HG03521 (cell line): ENCODE results near the gene ARHGAP20.
A peak's percentile ranks its signal among the peaks of the same experiment; 100 is the strongest.

Source experiments
- ATAC-seq: cut with Tn5 transposase; IDR thresholded peaks from one replicate; pipeline ENCODE4 v1.9.1; 2021; ENCODE audit warnings: mild to moderate bottlenecking, moderate library complexity; ENCODE audit not compliant: unreplicated experiment

ARHGAP20 gene

GRCh38 chr11:110720431-110721275, 8.4 kb upstream of the ARHGAP20 start:
- ATAC-seq = no peak

- no peak for ATAC-seq
Observed at GRCh38 chr11:110716361-110716760, 4.1 kb upstream of the ARHGAP20 start.

- no peak for ATAC-seq
Observed at GRCh38 chr11:110715541-110715940, 3.3 kb upstream of the ARHGAP20 start.

- no peak for ATAC-seq
Observed at GRCh38 chr11:110713449-110713776, 1.2 kb upstream of the ARHGAP20 start.

GRCh38 chr11:110712659-110713448, 617 bp upstream of the ARHGAP20 start:
- ATAC-seq = peak; percentile 12

GRCh38 chr11:110711448-110711775, 825 bp downstream of the ARHGAP20 start:
- no peak for ATAC-seq

- no peak for ATAC-seq
Observed at GRCh38 chr11:110710628-110711381, 1.4 kb downstream of the ARHGAP20 start.

- ATAC-seq = no peak
Observed at GRCh38 chr11:110704210-110704864, 7.9 kb downstream of the ARHGAP20 start.

- no peak for ATAC-seq
Observed at GRCh38 chr11:110691926-110692325, 20.3 kb downstream of the ARHGAP20 start.

GRCh38 chr11:110689306-110689705, 22.9 kb downstream of the ARHGAP20 start:
- ATAC-seq = no peak

- ATAC-seq = no peak
Observed at GRCh38 chr11:110679323-110679975, 32.8 kb downstream of the ARHGAP20 start.

GRCh38 chr11:110675548-110675947, 36.7 kb downstream of the ARHGAP20 start:
- ATAC-seq = no peak

GRCh38 chr11:110665689-110666465, 46.4 kb downstream of the ARHGAP20 start:
- ATAC-seq = no peak

GRCh38 chr11:110655967-110656366, 56.3 kb downstream of the ARHGAP20 start:
- ATAC-seq = no peak

GRCh38 chr11:110654456-110654855, 57.8 kb downstream of the ARHGAP20 start:
- ATAC-seq = no peak

- no peak for ATAC-seq
Observed at GRCh38 chr11:110645253-110645652, 67.0 kb downstream of the ARHGAP20 start.

GRCh38 chr11:110634370-110634769, 77.9 kb downstream of the ARHGAP20 start:
- no peak for ATAC-seq

- ATAC-seq = no peak
Observed at GRCh38 chr11:110631551-110631950, 80.7 kb downstream of the ARHGAP20 start.

GRCh38 chr11:110629594-110629993, 82.6 kb downstream of the ARHGAP20 start:
- no peak for ATAC-seq

- no peak for ATAC-seq
Observed at GRCh38 chr11:110621826-110622225, 90.4 kb downstream of the ARHGAP20 start.
